Hippocampal formation (tissue), 2 donors: ENCODE measurements around the gene CDK19.
"Not testable (repeated sequence)": the region's sequence is repeated elsewhere in the genome, so short reads cannot be mapped to it uniquely, and the experiment has no call there.

Experiments used
- DNase-seq, 2 donors: peaks; one replicate each; lab custom pipeline; 2025; lab: John Stamatoyannopoulos, UW

The CDK19 gene

GRCh38 chr6:110756817-110757216 is 58.5 kb downstream of the CDK19 start:
- DNase-seq = no peak

- DNase-seq = no peak
Measured at GRCh38 chr6:110755411-110755834, 59.8 kb downstream of the CDK19 start.

GRCh38 chr6:110753936-110754668 is 61.2 kb downstream of the CDK19 start:
- DNase-seq = not testable (repeated sequence)

- no peak for DNase-seq
Measured at GRCh38 chr6:110748453-110748852, 66.8 kb downstream of the CDK19 start.

- no peak for DNase-seq
Measured at GRCh38 chr6:110746680-110747079, 68.6 kb downstream of the CDK19 start.

- no peak for DNase-seq
Measured at GRCh38 chr6:110744991-110745390, 70.3 kb downstream of the CDK19 start.

- not testable (repeated sequence) for DNase-seq
Measured at GRCh38 chr6:110742552-110742951, 72.7 kb downstream of the CDK19 start.

GRCh38 chr6:110741517-110741916 is 73.8 kb downstream of the CDK19 start:
- DNase-seq = no peak

- DNase-seq = no peak
Measured at GRCh38 chr6:110738899-110739365, 76.3 kb downstream of the CDK19 start.

- DNase-seq = no peak
Measured at GRCh38 chr6:110735666-110736065, 79.6 kb downstream of the CDK19 start.

GRCh38 chr6:110731898-110732297 is 83.4 kb downstream of the CDK19 start:
- DNase-seq = no peak

GRCh38 chr6:110731196-110731595 is 84.1 kb downstream of the CDK19 start:
- no peak for DNase-seq

- no peak for DNase-seq
Measured at GRCh38 chr6:110728501-110728900, 86.8 kb downstream of the CDK19 start.

- DNase-seq = no peak
Measured at GRCh38 chr6:110723017-110723416, 92.3 kb downstream of the CDK19 start.

- DNase-seq = no peak
Measured at GRCh38 chr6:110720066-110720465, 95.2 kb downstream of the CDK19 start.

GRCh38 chr6:110719601-110720000 is 95.7 kb downstream of the CDK19 start:
- not testable (repeated sequence) for DNase-seq

- no peak for DNase-seq
Measured at GRCh38 chr6:110714143-110714542, 101.1 kb downstream of the CDK19 start.

GRCh38 chr6:110712238-110712637 is 103.0 kb downstream of the CDK19 start:
- no peak for DNase-seq

- no peak for DNase-seq
Measured at GRCh38 chr6:110710115-110710514, 105.2 kb downstream of the CDK19 start.

- DNase-seq = no peak
Measured at GRCh38 chr6:110708295-110708950, 106.8 kb downstream of the CDK19 start.

GRCh38 chr6:110705543-110705942 is 109.7 kb downstream of the CDK19 start:
- no peak for DNase-seq

- no peak for DNase-seq
Measured at GRCh38 chr6:110703906-110704594, 111.2 kb downstream of the CDK19 start.
